ENCODE measurements around the gene CCDC187. TPM values are rescaled to one million over a fixed set of nuclear protein-coding genes. Genes with fewer than 3 reads are reported as not detected.
A peak's percentile ranks its signal among the peaks of the same experiment; 100 is the strongest.

CCDC187 gene
- total and polyA plus RNA-seq, 2 of the 13 experiments (the other 11 are each of a cell fraction or from before 2014, with no cell fraction given), result 0.03 to 0.13 TPM

- TF ChIP-seq HOMEZ (CRISPR knock-in tag; IDR thresholded peaks at IDR 0.05; ENCODE audit: low read depth) (no peak), GTF2F1 (IDR thresholded peaks at IDR 0.05; ENCODE audit: low read length) (no peak), ZNF839 (CRISPR knock-in tag; IDR thresholded peaks at IDR 0.05; ENCODE audit: borderline replicate concordance) (no peak), SMAD1 (CRISPR knock-in tag; IDR thresholded peaks at IDR 0.05; ENCODE audit: borderline replicate concordance, low read depth) (no peak), FOXA3 (CRISPR knock-in tag; IDR thresholded peaks at IDR 0.05) (peak; percentile 57), ARNTL (CRISPR knock-in tag; IDR thresholded peaks at IDR 0.05) (no peak), HNRNPK (IDR thresholded peaks at IDR 0.05; ENCODE audit: low read depth, low read length, poor library complexity, severe bottlenecking) (no peak), KDM4B (CRISPR knock-in tag; IDR thresholded peaks at IDR 0.05) (no peak), HNF1B (CRISPR knock-in tag; IDR thresholded peaks at IDR 0.05) (no peak), NFE2 (CRISPR knock-in tag; IDR thresholded peaks at IDR 0.05) (no peak), IRX3 (CRISPR knock-in tag; IDR thresholded peaks at IDR 0.05; ENCODE audit: borderline replicate concordance, low read depth) (no peak), RXRA (CRISPR knock-in tag; IDR thresholded peaks at IDR 0.05) (no peak), HMG20A (CRISPR knock-in tag; IDR thresholded peaks at IDR 0.05; ENCODE audit: borderline replicate concordance) (peak; percentile 52; the same call in 1 of the 2 replicates), AHR (CRISPR knock-in tag; IDR thresholded peaks at IDR 0.05) (no peak), NCOA2 (CRISPR knock-in tag; IDR thresholded peaks at IDR 0.05) (no peak), ZNF362 (CRISPR knock-in tag; IDR thresholded peaks at IDR 0.05; ENCODE audit: borderline replicate concordance) (peak; percentile 62; the same call in 1 of the 2 replicates), FOXP4 (CRISPR knock-in tag; IDR thresholded peaks at IDR 0.05) (peak; percentile 43; the same call in 1 of the 2 replicates), THAP7 (CRISPR knock-in tag; IDR thresholded peaks at IDR 0.05) (no peak), HDAC1 (CRISPR knock-in tag; IDR thresholded peaks at IDR 0.05) (0 out of 2 replicates have a peak, but pooled peaks have one; percentile 6), PHF21A (CRISPR knock-in tag; IDR thresholded peaks at IDR 0.05) (no peak), SCMH1 (CRISPR knock-in tag; IDR thresholded peaks at IDR 0.05; ENCODE audit: borderline replicate concordance) (no peak), NR2F2 (IDR thresholded peaks at IDR 0.05; ENCODE audit: borderline replicate concordance, low read depth) (peak; percentile 70; the same call in 1 of the 2 replicates), YEATS2 (CRISPR knock-in tag; IDR thresholded peaks at IDR 0.05; ENCODE audit: borderline replicate concordance) (no peak)
Measured at GRCh38 chr9:136244122-136244968, 59.5 kb downstream of the CCDC187 start (continued).
